ENCODE results near the gene RPH3AL.

RPH3AL gene

GRCh38 chr17:179781-180380 is 172.7 kb downstream of the RPH3AL start:
- in situ Hi-C loops (cut with HindIII; ENCODE audit: low pct_ligation_motif_present, low sequenced_read_pairs): no loop called here

GRCh38 chr17:179066-179432 is 173.6 kb downstream of the RPH3AL start:
- H3K27ac ChIP-seq: no peak overlapping the region
- peaks cover 68% of the 10 kb centered on the region for H3K27me3 ChIP-seq (replicated peaks)
- in situ Hi-C loops (cut with HindIII; ENCODE audit: low pct_ligation_motif_present, low sequenced_read_pairs): no loop called here
- H3K36me3 ChIP-seq (replicated peaks): no peaks in the 10 kb centered on the region
- DNase-seq: no peak
- no peak overlapping the region for H3K4me3 ChIP-seq (ENCODE audit: low read depth, low read length)
- no peak for TF ChIP-seq CTCF (IDR thresholded peaks at IDR 0.05; ENCODE audit: low read depth, low read length, missing control alignments)

More at GRCh38 chr17:179781-180380, 172.7 kb downstream of the RPH3AL start:
- H3K4me3 ChIP-seq (ENCODE audit: low read depth, low read length): no peak overlapping the region
- no peak for TF ChIP-seq CTCF (IDR thresholded peaks at IDR 0.05; ENCODE audit: low read depth, low read length, missing control alignments)
- peaks cover 69% of the 10 kb centered on the region for H3K27me3 ChIP-seq (replicated peaks)
- no peaks in the 10 kb centered on the region for H3K36me3 ChIP-seq (replicated peaks)
- DNase-seq: no peak
- H3K27ac ChIP-seq: no peak overlapping the region

GRCh38 chr17:178292-179065 is 174.1 kb downstream of the RPH3AL start:
- peaks cover 64% of the 10 kb centered on the region for H3K27me3 ChIP-seq (replicated peaks)
- TF ChIP-seq CTCF (IDR thresholded peaks at IDR 0.05; ENCODE audit: low read depth, low read length, missing control alignments): no peak
- H3K27ac ChIP-seq: no peak overlapping the region
- H3K36me3 ChIP-seq (replicated peaks): no peaks in the 10 kb centered on the region
- H3K4me3 ChIP-seq (ENCODE audit: low read depth, low read length): no peak overlapping the region
- DNase-seq: no peak
- in situ Hi-C loops (cut with HindIII; ENCODE audit: low pct_ligation_motif_present, low sequenced_read_pairs): no loop called here

- in situ Hi-C loops (cut with HindIII; ENCODE audit: low pct_ligation_motif_present, low sequenced_read_pairs): no loop called here
- no peaks in the 10 kb centered on the region for H3K36me3 ChIP-seq (replicated peaks)
- no peak overlapping the region for H3K4me3 ChIP-seq (ENCODE audit: low read depth, low read length)
- no peak for DNase-seq
- no peak overlapping the region for H3K27ac ChIP-seq
- peaks cover 57% of the 10 kb centered on the region for H3K27me3 ChIP-seq (replicated peaks)
- TF ChIP-seq CTCF (IDR thresholded peaks at IDR 0.05; ENCODE audit: low read depth, low read length, missing control alignments): no peak
These were observed 174.8 kb downstream of the RPH3AL start for GRCh38 chr17:177762-178161.

GRCh38 chr17:177155-177554 is 175.5 kb downstream of the RPH3AL start:
- no peak overlapping the region for H3K4me3 ChIP-seq (ENCODE audit: low read depth, low read length)
- peaks cover 51% of the 10 kb centered on the region for H3K27me3 ChIP-seq (replicated peaks)
- in situ Hi-C loops (cut with HindIII; ENCODE audit: low pct_ligation_motif_present, low sequenced_read_pairs): no loop called here
- no peak for DNase-seq
- H3K36me3 ChIP-seq (replicated peaks): no peaks in the 10 kb centered on the region
- no peak for TF ChIP-seq CTCF (IDR thresholded peaks at IDR 0.05; ENCODE audit: low read depth, low read length, missing control alignments)
- H3K27ac ChIP-seq: no peak overlapping the region

Data from brain microvascular endothelial cell (primary cell).